Liver (tissue), 3 donors: ENCODE data around the gene SDR39U1.
A peak's percentile ranks its signal among the peaks of the same experiment; 100 is the strongest.

Experiments
- ATF3 ChIP-seq: IDR thresholded peaks from 2 replicates; pipeline ENCODE4 v1.6.1; 2016; ENCODE audit warnings: antibody characterized with exemption
- CTCF ChIP-seq: fragments of 150-350 bp; IDR thresholded peaks from 2 replicates; pipeline ENCODE4 v1.5.1; 2017; ENCODE audit warnings: improper control_type of control experiment, low read depth, low read length; ENCODE audit not compliant: missing input control
- EGR1 ChIP-seq, 2 donors: IDR thresholded peaks; 2 replicates each; pipeline ENCODE4 v1.6.1; 2016 to 2018; ENCODE audit warnings: antibody characterized with exemption in 2 of 2, low read depth in 2 of 2
- FOXA1 ChIP-seq: IDR thresholded peaks from 2 replicates; pipeline ENCODE4 v1.6.1; 2016; ENCODE audit warnings: antibody characterized with exemption
- GABPA ChIP-seq, 2 donors: IDR thresholded peaks in 1 of 2; conservative IDR thresholded peaks in 1 of 2; 2 replicates each; pipeline ENCODE4 v1.6.1; 2016; ENCODE audit warnings: antibody characterized with exemption in 2 of 2, mild to moderate bottlenecking in 1 of 2, moderate library complexity in 1 of 2
- JUND ChIP-seq, 2 donors: IDR thresholded peaks; 2 replicates each; pipeline ENCODE4 v1.6.1; 2016; ENCODE audit warnings: antibody characterized with exemption in 2 of 2
- MAX ChIP-seq: IDR thresholded peaks from 2 replicates; pipeline ENCODE4 v1.6.1; 2016; ENCODE audit warnings: antibody characterized with exemption
- RAD21 ChIP-seq, 2 donors: IDR thresholded peaks; 2 replicates each; pipeline ENCODE4 v1.6.1; 2016; ENCODE audit warnings: antibody characterized with exemption in 2 of 2, mild to moderate bottlenecking in 2 of 2
- REST ChIP-seq: IDR thresholded peaks from 2 replicates; pipeline ENCODE4 v1.6.1; 2016; ENCODE audit warnings: antibody characterized with exemption, mild to moderate bottlenecking
- RXRA ChIP-seq, 2 donors: IDR thresholded peaks; 2 replicates each; pipeline ENCODE4 v1.6.1; 2017 to 2018; ENCODE audit warnings: antibody characterized with exemption in 2 of 2, mild to moderate bottlenecking in 1 of 2
- SP1 ChIP-seq: IDR thresholded peaks from 2 replicates; pipeline ENCODE4 v1.6.1; 2018; ENCODE audit warnings: antibody characterized with exemption, mild to moderate bottlenecking
- TAF1 ChIP-seq: conservative IDR thresholded peaks from 2 replicates; pipeline ENCODE4 v1.6.1; 2016; ENCODE audit warnings: antibody characterized with exemption, mild to moderate bottlenecking
- YY1 ChIP-seq: IDR thresholded peaks from 2 replicates; pipeline ENCODE4 v1.6.1; 2016; ENCODE audit warnings: antibody characterized with exemption, mild to moderate bottlenecking
- ZBTB33 ChIP-seq: IDR thresholded peaks from 2 replicates; pipeline ENCODE4 v1.6.1; 2016; ENCODE audit warnings: antibody characterized with exemption
- donor health status: healthy.
- donor health status: healthy.

- TF ChIP-seq CTCF (no peak), GABPA (IDR thresholded peaks at IDR 0.05 in 1 of 2, conservative IDR thresholded peaks at IDR 0.05 in 1 of 2) (no peak), FOXA1 (no peak), RXRA (IDR thresholded peaks at IDR 0.05) (no peak), MAX (no peak), TAF1 (no peak), REST (no peak), RAD21 (IDR thresholded peaks at IDR 0.05) (no peak), JUND (IDR thresholded peaks at IDR 0.05) (no peak), SP1 (peak; percentile 27), YY1 (no peak), EGR1 (IDR thresholded peaks at IDR 0.05; ENCODE audit: low read depth in 2 of 2) (no peak), ATF3 (no peak), ZBTB33 (no peak)
Measured at GRCh38 chr14:24429395-24430142, 13.0 kb downstream of the SDR39U1 start, which contains the start of the genes CBLN3 and KHNYN.
